ENCODE measurements around the gene RAD51B. TPM values are rescaled to one million over a fixed set of nuclear protein-coding genes. Genes with fewer than 3 reads are reported as not detected.

Gene RAD51B
- total RNA-seq, 1 experiment from 2014 or later: 29.9 TPM

DNA sequence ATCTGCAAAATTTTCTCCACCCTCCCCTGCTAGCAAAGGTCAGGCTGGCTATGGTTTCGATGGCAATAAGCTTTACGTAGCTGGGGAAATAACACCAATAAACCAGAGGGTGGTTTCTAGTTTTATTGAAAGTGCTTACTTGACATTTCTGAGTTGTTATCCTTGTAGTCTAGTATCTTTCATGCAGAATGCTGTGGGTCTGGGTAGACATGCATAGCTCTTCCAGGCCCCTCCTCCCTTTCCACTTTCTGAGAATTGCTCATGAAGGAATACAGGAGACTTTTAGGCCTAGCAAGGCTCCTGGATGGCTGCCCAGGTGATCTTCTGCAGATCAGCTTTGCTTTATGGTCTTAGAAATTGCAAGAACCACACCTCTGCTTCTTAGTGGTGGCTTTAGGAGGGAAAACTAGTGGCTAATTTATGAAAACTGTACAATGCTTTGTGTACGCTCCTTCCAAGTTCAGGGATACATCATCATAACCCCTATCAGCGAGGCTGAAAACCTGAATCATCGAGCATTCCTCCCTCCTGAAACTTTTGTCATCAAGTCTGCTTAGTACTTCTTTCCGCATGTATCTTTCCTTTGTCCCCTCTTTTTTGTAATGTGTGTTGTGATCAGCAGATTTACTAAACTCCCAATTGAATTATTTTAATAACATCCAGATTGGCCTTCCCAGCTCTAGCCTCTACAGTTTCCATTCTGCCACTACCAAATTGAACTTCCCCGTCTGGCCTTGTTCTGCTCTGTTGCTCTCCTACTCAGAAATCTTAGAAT is 473.0 kb downstream of the RAD51B start:
- H3K4me1 ChIP-seq (replicated peaks; ENCODE audit: insufficient read depth): peaks cover 12% of the 10 kb centered on the region
- BruUV-seq (replicated peaks): no TSS peak
- TF ChIP-seq, protein P1, sequence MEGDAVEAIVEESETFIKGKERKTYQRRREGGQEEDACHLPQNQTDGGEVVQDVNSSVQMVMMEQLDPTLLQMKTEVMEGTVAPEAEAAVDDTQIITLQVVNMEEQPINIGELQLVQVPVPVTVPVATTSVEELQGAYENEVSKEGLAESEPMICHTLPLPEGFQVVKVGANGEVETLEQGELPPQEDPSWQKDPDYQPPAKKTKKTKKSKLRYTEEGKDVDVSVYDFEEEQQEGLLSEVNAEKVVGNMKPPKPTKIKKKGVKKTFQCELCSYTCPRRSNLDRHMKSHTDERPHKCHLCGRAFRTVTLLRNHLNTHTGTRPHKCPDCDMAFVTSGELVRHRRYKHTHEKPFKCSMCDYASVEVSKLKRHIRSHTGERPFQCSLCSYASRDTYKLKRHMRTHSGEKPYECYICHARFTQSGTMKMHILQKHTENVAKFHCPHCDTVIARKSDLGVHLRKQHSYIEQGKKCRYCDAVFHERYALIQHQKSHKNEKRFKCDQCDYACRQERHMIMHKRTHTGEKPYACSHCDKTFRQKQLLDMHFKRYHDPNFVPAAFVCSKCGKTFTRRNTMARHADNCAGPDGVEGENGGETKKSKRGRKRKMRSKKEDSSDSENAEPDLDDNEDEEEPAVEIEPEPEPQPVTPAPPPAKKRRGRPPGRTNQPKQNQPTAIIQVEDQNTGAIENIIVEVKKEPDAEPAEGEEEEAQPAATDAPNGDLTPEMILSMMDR (conservative IDR thresholded peaks at IDR 0.05): no peak
- TF ChIP-seq EZH2 (IDR thresholded peaks at IDR 0.05; ENCODE audit: low read depth): no peak
- no peaks in the 10 kb centered on the region for H3K79me2 ChIP-seq (ENCODE audit: low read depth)
- H3K36me3 ChIP-seq (ENCODE audit: low read depth): no peaks in the 10 kb centered on the region
- no peak overlapping the region for H3K27ac ChIP-seq
- ChIA-PET POLR2A (ENCODE audit: unreplicated experiment) (interaction anchor here (0.5 kb wide), 1 partner anchor 141 kb away, joined by 3 read pairs; no protein-coding TSS in a partner anchor), CTCF (no interaction called here)
- no peak overlapping the region for H3K4me2 ChIP-seq
- H3K4me3 ChIP-seq: no peak overlapping the region
- no peak for DNase-seq
- no peaks in the 10 kb centered on the region for H3K27me3 ChIP-seq (ENCODE audit: insufficient read depth, low read depth)
- peaks cover 5% of the 10 kb centered on the region; the same call in 1 of the 2 replicates for H3K9me3 ChIP-seq (ENCODE audit: insufficient read depth, low read depth)
- no peaks in the 10 kb centered on the region for H3F3A ChIP-seq (ENCODE audit: insufficient read depth, low read depth)
- intact Hi-C loops (cut with micrococcal nuclease; ENCODE audit: unreplicated experiment): no loop called here
- H3K9me2 ChIP-seq (ENCODE audit: insufficient read depth): no peaks in the 10 kb centered on the region
- no peaks in the 10 kb centered on the region for H4K20me1 ChIP-seq (ENCODE audit: insufficient read depth)
- no peak overlapping the region for H2AFZ ChIP-seq

DNA sequence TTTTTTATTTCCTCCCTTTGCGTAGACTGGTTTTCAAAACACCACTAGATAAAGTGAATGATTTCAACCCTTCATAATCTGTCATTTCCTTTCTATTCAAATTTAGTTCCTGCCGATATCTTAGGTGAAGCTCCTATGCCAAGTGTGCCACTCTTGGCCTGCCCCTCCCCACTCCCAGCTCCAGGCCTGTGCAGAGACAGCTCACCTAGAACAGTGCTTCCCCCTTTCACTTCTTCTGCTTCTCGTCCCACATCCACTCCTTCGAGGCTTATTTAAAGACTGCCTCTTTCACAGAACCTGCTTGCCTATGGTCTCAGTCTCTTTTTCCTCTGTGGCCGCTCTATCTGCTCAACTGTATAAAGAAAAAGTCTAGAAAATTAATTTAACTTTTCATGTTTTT is 473.8 kb downstream of the RAD51B start:
- no peak for TF ChIP-seq EZH2 (IDR thresholded peaks at IDR 0.05; ENCODE audit: low read depth)
- TF ChIP-seq, protein P1 (conservative IDR thresholded peaks at IDR 0.05): no peak
- H3K4me1 ChIP-seq (replicated peaks; ENCODE audit: insufficient read depth): peaks cover 19% of the 10 kb centered on the region
- DNase-seq: no peak
- H3K9me3 ChIP-seq (ENCODE audit: insufficient read depth, low read depth): peaks cover 5% of the 10 kb centered on the region; the same call in 1 of the 2 replicates
- POLR2A ChIA-PET (ENCODE audit: unreplicated experiment): no interaction called here
- no peak overlapping the region for H3K4me2 ChIP-seq
- H3K4me3 ChIP-seq: no peak overlapping the region
- CTCF ChIA-PET: no interaction called here
- H3F3A ChIP-seq (ENCODE audit: insufficient read depth, low read depth): no peaks in the 10 kb centered on the region
- no peak overlapping the region for H2AFZ ChIP-seq
- H4K20me1 ChIP-seq (ENCODE audit: insufficient read depth): no peaks in the 10 kb centered on the region
- no peaks in the 10 kb centered on the region for H3K27me3 ChIP-seq (ENCODE audit: insufficient read depth, low read depth)
- H3K36me3 ChIP-seq (ENCODE audit: low read depth): no peaks in the 10 kb centered on the region
- no peaks in the 10 kb centered on the region for H3K9me2 ChIP-seq (ENCODE audit: insufficient read depth)
- no TSS peak for BruUV-seq (replicated peaks)
- intact Hi-C loops (cut with micrococcal nuclease; ENCODE audit: unreplicated experiment): no loop called here
- no peaks in the 10 kb centered on the region for H3K79me2 ChIP-seq (ENCODE audit: low read depth)
- no peak overlapping the region for H3K27ac ChIP-seq

DNA sequence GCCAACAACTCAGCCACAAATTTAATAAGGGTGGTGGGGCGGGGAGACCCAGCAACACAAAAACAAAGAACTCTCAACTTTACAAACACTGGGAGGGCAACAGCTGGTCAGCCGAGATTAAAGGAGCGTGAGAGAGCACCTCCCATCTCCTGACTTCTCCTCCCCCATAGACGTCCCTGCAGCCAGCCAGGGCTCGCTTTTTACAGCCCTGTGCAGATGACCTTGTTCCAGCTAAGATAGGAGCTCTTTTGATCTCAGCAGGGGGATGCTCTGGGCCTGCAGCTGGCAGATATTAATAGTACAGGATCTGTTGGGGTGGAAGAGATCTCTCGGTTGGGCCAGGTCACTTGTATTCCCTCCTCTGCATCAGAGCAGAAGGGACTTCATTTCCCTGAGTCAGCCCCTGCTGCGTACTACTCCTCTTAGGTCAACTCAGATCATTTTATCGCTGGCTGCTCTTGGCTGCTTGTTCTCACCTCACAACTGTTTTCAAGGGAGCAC is 475.8 kb downstream of the RAD51B start:
- BruUV-seq (replicated peaks): no TSS peak
- Histone ChIP-seq H3K27ac (no peak overlapping the region), H4K20me1 (ENCODE audit: insufficient read depth) (no peaks in the 10 kb centered on the region), H3K9me2 (ENCODE audit: insufficient read depth) (no peaks in the 10 kb centered on the region), H3K79me2 (ENCODE audit: low read depth) (no peaks in the 10 kb centered on the region), H3K4me2 (no peak overlapping the region), H3K4me1 (replicated peaks; ENCODE audit: insufficient read depth) (peaks cover 20% of the 10 kb centered on the region), H2AFZ (no peak overlapping the region), H3K27me3 (ENCODE audit: insufficient read depth, low read depth) (no peaks in the 10 kb centered on the region), H3K4me3 (no peak overlapping the region), H3K9me3 (ENCODE audit: insufficient read depth, low read depth) (peaks cover 5% of the 10 kb centered on the region; the same call in 1 of the 2 replicates), H3F3A (ENCODE audit: insufficient read depth, low read depth) (no peaks in the 10 kb centered on the region), H3K36me3 (ENCODE audit: low read depth) (no peaks in the 10 kb centered on the region)
- ChIA-PET POLR2A (ENCODE audit: unreplicated experiment) (no interaction called here), CTCF (no interaction called here)
- DNase-seq: no peak
- intact Hi-C loops (cut with micrococcal nuclease; ENCODE audit: unreplicated experiment): no loop called here
- TF ChIP-seq, protein P1 (conservative IDR thresholded peaks at IDR 0.05): no peak
- no peak for TF ChIP-seq EZH2 (IDR thresholded peaks at IDR 0.05; ENCODE audit: low read depth)
